Neural progenitor cell (in vitro differentiated cells): ENCODE data around the gene METTL25. TPM values are rescaled to one million over a fixed set of nuclear protein-coding genes. Genes with fewer than 3 reads are reported as not detected.
"Not testable (repeated sequence)": the region's sequence is repeated elsewhere in the genome, so short reads cannot be mapped to it uniquely, and the experiment has no call there.

ENCODE experiments used
- DNase-seq: peaks from one replicate; pipeline ENCODE4 v3.0.0-alpha.2; 2016; ENCODE audit warnings: low spot score
- H2AFZ ChIP-seq: fragments of 200-600 bp; sonication (generic); replicated peaks from 2 replicates; pipeline ENCODE4 v1.6.1; 2016; ENCODE audit warnings: antibody characterized with exemption
- H3F3A ChIP-seq: fragments of 200-600 bp; sonication (generic); 2 replicates; pipeline ENCODE4 v1.6.1; 2016; ENCODE audit warnings: antibody characterized with exemption, low read depth
- H3K27ac ChIP-seq: fragments of 200-600 bp; sonication (generic); 2 replicates; pipeline ENCODE4 v1.5.1; 2016; ENCODE audit warnings: mild to moderate bottlenecking
- H3K27me3 ChIP-seq: fragments of 200-600 bp; sonication (generic); 2 replicates; pipeline ENCODE4 v1.6.1; 2016; ENCODE audit warnings: mild to moderate bottlenecking, moderate library complexity
- H3K36me3 ChIP-seq: fragments of 200-600 bp; sonication (generic); 2 replicates; pipeline ENCODE4 v1.5.1; 2016
- H3K4me1 ChIP-seq: fragments of 200-600 bp; sonication (generic); 2 replicates; pipeline ENCODE4 v1.6.1; 2016; ENCODE audit warnings: mixed run types
- H3K4me2 ChIP-seq: fragments of 200-600 bp; sonication (generic); 2 replicates; pipeline ENCODE4 v1.6.1; 2016
- H3K4me3 ChIP-seq: fragments of 200-600 bp; sonication (generic); 2 replicates; pipeline ENCODE4 v1.5.1; 2016
- H3K79me2 ChIP-seq: fragments of 200-600 bp; sonication (generic); 2 replicates; pipeline ENCODE4 v1.6.1; 2016; ENCODE audit warnings: low read depth
- H3K9ac ChIP-seq: fragments of 200-600 bp; sonication (generic); 2 replicates; pipeline ENCODE4 v1.6.1; 2016
- H3K9me3 ChIP-seq: fragments of 200-600 bp; sonication (generic); 2 replicates; pipeline ENCODE4 v1.5.1; 2016; ENCODE audit warnings: low read depth
- H4K20me1 ChIP-seq: fragments of 200-600 bp; sonication (generic); 2 replicates; pipeline ENCODE4 v1.6.1; 2016; ENCODE audit warnings: low read depth
- H3K27ac Mint-ChIP-seq: 3 replicates; pipeline ENCODE4 v1.8.0; 2021; ENCODE audit warnings: mixed read lengths
- H3K27me3 Mint-ChIP-seq: 2 replicates; pipeline ENCODE4 v1.8.0; 2022; ENCODE audit warnings: low read depth, mild to moderate bottlenecking, inconsistent platforms, moderate library complexity, mixed read lengths; ENCODE audit not compliant: insufficient read depth
- H3K36me3 Mint-ChIP-seq: 3 replicates; pipeline ENCODE4 v1.8.0; 2021; ENCODE audit warnings: mixed read lengths
- H3K4me1 Mint-ChIP-seq: 3 replicates; pipeline ENCODE4 v1.8.0; 2021; ENCODE audit warnings: mixed read lengths
- H3K4me3 Mint-ChIP-seq: 3 replicates; pipeline ENCODE4 v1.8.0; 2021; ENCODE audit warnings: mild to moderate bottlenecking, moderate library complexity, mixed read lengths
- H3K9me3 Mint-ChIP-seq: 3 replicates; pipeline ENCODE4 v1.8.0; 2020; ENCODE audit warnings: mixed read lengths
- CTCF ChIP-seq: fragments of 200-600 bp; sonication (generic); IDR thresholded peaks from 2 replicates; pipeline ENCODE4 v1.5.1; 2017; ENCODE audit warnings: antibody characterized with exemption, mild to moderate bottlenecking
- EZH2 ChIP-seq: fragments of 200-600 bp; sonication (generic); IDR thresholded peaks from 2 replicates; pipeline ENCODE4 v1.6.1; 2017; ENCODE audit warnings: antibody characterized with exemption, mild to moderate bottlenecking, moderate library complexity
- EZH2phosphoT487 ChIP-seq: fragments of 200-600 bp; sonication (generic); IDR thresholded peaks from 2 replicates; pipeline ENCODE4 v1.6.1; 2017; ENCODE audit warnings: antibody characterized with exemption
- total RNA-seq: library from RNA; depleted of rRNA; stranded (reverse); fragments of >200 nt; gene quantifications from 2 replicates; pipeline ENCODE4 v1.2.3, GENCODE V29; 2015; ENCODE audit warnings: low replicate concordance

METTL25 gene
- total RNA-seq, 1 donor from 2014 or later = 11.2 TPM

- H3K36me3 Mint-ChIP-seq = peaks cover 21% of the 10 kb centered on the region
- H2AFZ ChIP-seq = no peak overlapping the region
Observed at GRCh38 chr12:82357340-82357739, 989 bp upstream of the METTL25 start.

GRCh38 chr12:82357845-82358199, 507 bp upstream of the METTL25 start:
- peak overlapping the region; percentile 80 for H2AFZ ChIP-seq
- H3K4me1 ChIP-seq = peaks cover 22% of the 10 kb centered on the region
- peaks cover 3% of the 10 kb centered on the region for H3K9me3 Mint-ChIP-seq
- H3K27ac Mint-ChIP-seq = peak overlapping the region; percentile 100
- TF ChIP-seq CTCF = no peak
- TF ChIP-seq EZH2 = no peak
- peak overlapping the region; percentile 95 for H3K4me3 ChIP-seq
- H3K27me3 ChIP-seq = no peaks in the 10 kb centered on the region
- H3K4me2 ChIP-seq = peak overlapping the region; percentile 90
- H3K36me3 Mint-ChIP-seq = peaks cover 21% of the 10 kb centered on the region
- no peaks in the 10 kb centered on the region for H3F3A ChIP-seq
- peak overlapping the region; percentile 99 for H3K9ac ChIP-seq
- DNase-seq = no peak
- H4K20me1 ChIP-seq = no peaks in the 10 kb centered on the region
- peak overlapping the region; percentile 100 for H3K4me3 Mint-ChIP-seq
- peak overlapping the region; percentile 73 for H3K27ac ChIP-seq
- peaks cover 18% of the 10 kb centered on the region for H3K4me1 Mint-ChIP-seq
- peaks cover 35% of the 10 kb centered on the region for H3K36me3 ChIP-seq
- peaks cover 4% of the 10 kb centered on the region for H3K27me3 Mint-ChIP-seq
- no peaks in the 10 kb centered on the region for H3K9me3 ChIP-seq
- peaks cover 66% of the 10 kb centered on the region for H3K79me2 ChIP-seq

More at GRCh38 chr12:82357340-82357739, 989 bp upstream of the METTL25 start:
- peaks cover 39% of the 10 kb centered on the region for H3K36me3 ChIP-seq
- no peak overlapping the region for H3K27ac ChIP-seq
- peaks cover 22% of the 10 kb centered on the region for H3K4me1 ChIP-seq
- H3K9me3 ChIP-seq = no peaks in the 10 kb centered on the region
- peak overlapping the region; percentile 99 for H3K9ac ChIP-seq
- no peaks in the 10 kb centered on the region for H3F3A ChIP-seq
- peaks cover 62% of the 10 kb centered on the region for H3K79me2 ChIP-seq
- H3K9me3 Mint-ChIP-seq = peaks cover 3% of the 10 kb centered on the region
- peaks cover 4% of the 10 kb centered on the region for H3K27me3 Mint-ChIP-seq
- TF ChIP-seq EZH2phosphoT487 (no peak), EZH2 (no peak), CTCF (no peak)
- peak overlapping the region; percentile 90 for H3K4me2 ChIP-seq
- H3K27me3 ChIP-seq = no peaks in the 10 kb centered on the region
- no peaks in the 10 kb centered on the region for H4K20me1 ChIP-seq
- H3K4me1 Mint-ChIP-seq = peaks cover 18% of the 10 kb centered on the region
- H3K4me3 Mint-ChIP-seq = peak overlapping the region; percentile 100
- peak overlapping the region; percentile 95 for H3K4me3 ChIP-seq
- DNase-seq = no peak
- peak overlapping the region; percentile 48 for H3K27ac Mint-ChIP-seq

GRCh38 chr12:82359115-82359478, 768 bp downstream of the METTL25 start:
- Histone ChIP-seq H2AFZ (peak overlapping the region; percentile 68), H3K4me1 (peaks cover 22% of the 10 kb centered on the region), H4K20me1 (no peaks in the 10 kb centered on the region), H3K4me2 (peak overlapping the region; percentile 82), H3K36me3 (peaks cover 24% of the 10 kb centered on the region), H3K79me2 (peaks cover 68% of the 10 kb centered on the region), H3K4me3 (peak overlapping the region; percentile 95), H3F3A (no peaks in the 10 kb centered on the region), H3K9me3 (no peaks in the 10 kb centered on the region), H3K27ac (no peak overlapping the region), H3K9ac (no peak overlapping the region), H3K27me3 (no peaks in the 10 kb centered on the region)
- peak overlapping the region; percentile 100 for H3K27ac Mint-ChIP-seq
- TF ChIP-seq EZH2phosphoT487 (no peak), CTCF (no peak), EZH2 (no peak)
- H3K4me3 Mint-ChIP-seq = peak overlapping the region; percentile 100
- H3K27me3 Mint-ChIP-seq = peaks cover 4% of the 10 kb centered on the region
- peaks cover 3% of the 10 kb centered on the region for H3K9me3 Mint-ChIP-seq
- peaks cover 21% of the 10 kb centered on the region for H3K36me3 Mint-ChIP-seq
- DNase-seq = peak; percentile 36
- H3K4me1 Mint-ChIP-seq = peaks cover 18% of the 10 kb centered on the region

- Histone ChIP-seq H3K79me2 (peaks cover 63% of the 10 kb centered on the region), H3K4me1 (peaks cover 21% of the 10 kb centered on the region)
- not testable (repeated sequence) for H2AFZ ChIP-seq, H3K9me3 ChIP-seq, H3K27ac Mint-ChIP-seq, H3K4me3 Mint-ChIP-seq, H3K36me3 ChIP-seq, H3K27ac ChIP-seq, H3K4me2 ChIP-seq, H3F3A ChIP-seq, H3K27me3 Mint-ChIP-seq, H4K20me1 ChIP-seq, H3K27me3 ChIP-seq, DNase-seq, H3K4me3 ChIP-seq, H3K9ac ChIP-seq, H3K9me3 Mint-ChIP-seq
- Mint-ChIP-seq H3K36me3 (peaks cover 13% of the 10 kb centered on the region), H3K4me1 (peaks cover 18% of the 10 kb centered on the region)
Observed at GRCh38 chr12:82360834-82361233, 2.5 kb downstream of the METTL25 start.
